Measurements from ENCODE around the gene SPECC1L.

SPECC1L gene

DNA sequence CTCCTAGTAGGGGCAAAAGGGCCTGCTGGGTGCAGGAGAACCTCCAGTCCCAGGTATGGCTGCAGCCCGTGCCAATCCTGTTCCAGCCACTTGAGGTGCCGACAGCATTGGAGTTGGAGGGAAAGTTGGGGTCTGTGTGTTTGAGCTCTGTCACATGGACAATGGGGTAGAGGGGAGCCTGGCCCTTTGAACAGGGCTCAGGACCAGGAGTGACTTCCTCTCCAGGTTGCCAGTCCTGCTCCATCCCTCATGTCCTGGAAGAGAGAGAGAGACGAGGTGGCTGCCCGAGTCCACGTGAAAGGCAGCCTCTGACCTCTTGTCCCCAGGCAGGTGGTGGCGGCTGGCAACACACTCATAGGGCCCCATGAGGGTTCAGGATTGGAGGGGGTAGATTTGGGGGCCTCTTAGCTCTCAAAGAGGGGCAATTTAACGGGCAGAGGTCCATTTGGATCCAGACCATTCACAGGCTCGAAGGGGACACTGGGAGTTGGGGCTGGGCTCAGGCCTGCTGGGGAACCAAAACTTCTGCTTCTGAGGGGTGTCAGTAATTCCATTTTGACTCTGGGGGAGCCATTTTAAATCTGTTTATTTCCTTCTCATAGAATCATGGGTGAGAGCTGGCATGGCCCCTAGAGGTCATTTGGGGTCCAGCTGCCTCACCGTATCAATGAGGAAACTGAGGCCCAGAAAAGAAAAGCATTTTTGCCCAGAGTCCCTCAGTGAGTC is 160.8 kb downstream of the SPECC1L start:
- no peak for DNase-seq

DNA sequence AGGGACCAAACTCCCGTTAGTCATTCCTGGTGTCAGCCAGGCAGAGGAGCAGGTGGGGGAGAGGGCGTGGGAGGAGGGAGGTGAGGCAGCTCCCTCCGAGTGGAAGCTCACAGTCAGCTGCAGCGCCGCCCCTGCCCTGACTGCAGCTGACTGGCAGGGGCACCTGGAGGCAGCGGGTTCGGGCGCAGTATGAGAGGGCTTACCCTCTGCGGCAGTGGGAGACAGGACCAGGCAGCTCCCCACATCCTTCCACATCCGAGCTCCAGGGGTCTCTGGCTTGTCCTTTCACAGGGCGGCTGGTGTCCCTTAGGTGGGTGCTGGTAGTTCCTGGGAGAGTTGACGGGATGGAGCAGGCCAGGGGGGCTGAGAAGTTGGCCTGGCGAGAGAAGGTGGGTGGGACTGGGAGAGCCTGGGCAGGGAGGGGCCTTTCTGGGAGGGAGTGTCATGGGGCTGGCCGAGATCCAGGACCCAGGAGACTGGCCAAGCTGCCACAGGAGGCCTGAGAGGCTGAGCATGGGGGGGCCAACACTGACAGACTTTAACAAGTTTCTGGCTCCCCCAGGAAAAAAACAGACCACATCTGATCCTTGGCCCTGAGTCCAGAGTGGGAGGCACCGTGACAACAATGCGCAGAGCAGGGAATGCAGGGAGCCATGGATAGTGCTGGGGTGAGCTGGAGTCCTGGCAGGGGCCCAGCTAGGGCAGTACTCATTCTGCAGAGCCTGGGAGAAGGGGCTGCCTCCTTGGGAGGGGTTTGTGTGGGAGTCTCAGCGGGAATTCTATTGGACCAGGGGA is 161.6 kb downstream of the SPECC1L start:
- DNase-seq = no peak

DNA sequence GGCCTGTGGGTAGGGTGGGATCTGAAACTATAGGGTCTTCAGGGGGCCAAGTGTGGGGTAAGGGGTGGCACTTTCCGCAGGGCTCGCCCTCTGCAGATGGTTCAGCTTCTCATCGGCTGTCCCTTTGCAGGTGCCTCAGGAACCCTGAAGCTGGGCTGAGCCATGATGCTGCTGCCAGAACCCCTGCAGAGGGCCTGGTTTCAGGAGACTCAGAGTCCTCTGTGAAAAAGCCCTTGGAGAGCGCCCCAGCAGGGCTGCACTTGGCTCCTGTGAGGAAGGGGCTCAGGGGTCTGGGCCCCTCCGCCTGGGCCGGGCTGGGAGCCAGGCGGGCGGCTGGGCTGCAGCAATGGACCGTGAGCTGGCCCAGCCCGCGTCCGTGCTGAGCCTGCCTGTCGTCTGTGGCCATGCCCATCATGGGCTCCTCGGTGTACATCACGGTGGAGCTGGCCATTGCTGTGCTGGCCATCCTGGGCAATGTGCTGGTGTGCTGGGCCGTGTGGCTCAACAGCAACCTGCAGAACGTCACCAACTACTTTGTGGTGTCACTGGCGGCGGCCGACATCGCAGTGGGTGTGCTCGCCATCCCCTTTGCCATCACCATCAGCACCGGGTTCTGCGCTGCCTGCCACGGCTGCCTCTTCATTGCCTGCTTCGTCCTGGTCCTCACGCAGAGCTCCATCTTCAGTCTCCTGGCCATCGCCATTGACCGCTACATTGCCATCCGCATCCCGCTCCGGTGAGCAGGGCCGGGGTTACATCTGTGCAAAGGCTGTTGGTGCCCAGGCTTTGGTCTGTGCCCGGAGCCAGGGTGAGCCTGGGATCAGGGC is 162.6 kb downstream of the SPECC1L start:
- no peak for DNase-seq

DNA sequence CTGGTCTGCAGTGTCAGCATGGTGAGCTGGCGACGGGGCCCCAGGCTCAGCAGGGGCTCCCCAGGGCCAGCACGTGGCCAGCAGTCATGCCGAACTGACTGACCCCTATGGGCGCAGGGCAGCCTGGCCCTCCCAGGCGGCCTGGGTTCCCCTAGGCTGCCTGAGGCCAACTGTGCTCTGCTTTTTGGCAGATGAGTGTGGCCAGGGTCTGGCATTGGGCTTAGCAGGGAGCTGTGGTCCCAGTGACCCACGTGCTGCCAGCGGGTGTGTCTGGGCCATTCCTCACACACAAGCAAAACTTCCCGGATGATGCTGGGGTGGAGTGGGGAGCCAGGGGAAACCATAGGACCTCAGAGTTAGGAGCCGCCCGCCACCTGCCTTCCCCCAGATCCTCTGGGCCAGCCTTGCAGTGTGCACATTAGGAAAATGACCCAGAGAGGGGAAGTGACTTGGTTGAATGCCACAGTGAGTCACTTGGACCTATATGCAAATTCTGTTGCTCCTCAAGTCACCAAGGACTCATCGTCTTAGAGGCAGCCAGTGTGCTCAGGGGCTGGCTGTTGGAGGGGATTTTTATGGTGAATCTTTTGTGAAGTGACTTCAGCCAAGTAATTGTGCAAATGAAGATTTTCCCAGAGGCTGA is 163.3 kb downstream of the SPECC1L start:
- DNase-seq = no peak

DNA sequence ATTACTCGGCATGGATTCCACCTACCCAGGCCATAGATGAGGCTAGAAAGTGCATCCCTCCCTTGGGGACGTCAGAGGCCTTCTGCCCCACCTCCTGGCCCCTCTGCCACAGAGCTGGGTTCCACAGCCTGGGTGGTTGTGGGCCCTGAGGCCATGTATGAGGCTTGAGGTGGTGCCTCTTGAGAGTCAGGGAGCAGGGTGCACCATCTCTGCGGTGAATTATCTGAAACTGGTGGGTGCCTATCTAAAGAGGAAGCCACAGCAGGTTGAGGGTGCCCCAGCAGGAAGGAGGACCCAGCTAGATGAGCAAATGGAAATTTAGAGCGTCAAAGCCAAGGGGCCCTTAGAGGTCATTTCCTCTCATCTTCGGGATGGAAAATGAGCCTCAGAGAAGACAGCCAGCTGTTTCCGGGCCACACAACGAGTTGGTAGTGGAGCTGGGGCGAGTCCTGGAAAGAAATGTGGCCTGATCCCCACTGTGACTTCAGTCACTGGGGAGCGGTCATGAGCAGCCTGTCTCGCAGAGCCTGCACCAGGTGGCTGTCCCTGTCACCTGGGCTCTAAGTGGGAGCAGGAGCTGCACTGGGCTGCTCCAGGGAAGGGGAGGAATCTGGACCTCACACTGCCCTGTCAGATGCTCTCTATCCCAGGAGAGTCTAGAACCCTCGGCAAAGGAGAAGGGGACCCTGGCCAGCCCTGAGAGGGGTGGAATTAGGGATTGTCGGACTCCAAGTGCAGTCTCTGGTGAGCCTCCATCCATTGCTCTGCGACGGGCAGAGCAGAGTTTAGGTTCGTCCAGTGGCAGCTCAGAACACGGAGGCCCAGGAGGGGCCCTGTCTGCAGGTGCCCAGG is 164.1 kb downstream of the SPECC1L start:
- no peak for DNase-seq

DNA sequence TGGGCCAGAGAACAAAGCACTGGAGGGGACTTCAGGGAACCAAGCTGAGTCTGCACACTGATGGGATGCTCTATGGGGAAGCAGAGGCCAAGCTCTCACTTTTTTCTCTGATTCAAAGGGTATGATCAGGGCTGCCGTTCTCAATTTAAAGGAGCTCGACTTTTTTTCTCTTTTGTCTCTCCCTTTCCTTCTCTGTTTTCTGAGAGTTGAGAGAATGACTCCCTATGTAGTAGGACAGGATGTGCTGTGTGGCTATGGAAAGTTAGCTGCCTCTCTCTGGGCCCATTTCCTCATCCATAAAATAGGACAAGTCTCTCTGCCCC is 164.7 kb downstream of the SPECC1L start:
- DNase-seq = no peak

DNA sequence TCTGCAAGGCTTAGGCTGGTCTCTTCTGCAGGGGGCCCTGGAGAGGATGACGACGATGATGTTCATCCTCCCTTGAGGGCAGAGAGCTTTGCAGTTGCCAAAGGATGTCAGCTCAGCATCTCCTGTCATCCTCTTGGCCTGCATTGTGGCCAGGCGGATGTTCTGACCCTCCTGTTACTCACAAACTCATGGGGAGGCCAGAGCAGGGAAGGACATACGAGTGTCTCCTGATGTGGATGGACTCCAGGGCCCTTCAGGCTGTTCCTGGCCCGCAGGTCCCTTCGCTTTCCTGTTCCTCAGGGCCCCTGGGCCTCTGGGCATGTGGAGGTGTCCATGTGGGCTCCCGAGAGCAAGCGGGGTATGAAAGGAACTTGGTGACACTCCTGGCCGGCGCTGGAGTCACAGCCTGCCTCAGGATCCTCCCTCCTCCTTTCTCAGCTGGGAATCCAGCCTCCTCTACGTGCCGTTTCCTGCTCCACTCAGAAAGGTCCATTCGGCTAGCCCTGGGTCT is 165.3 kb downstream of the SPECC1L start:
- no peak for DNase-seq

DNA sequence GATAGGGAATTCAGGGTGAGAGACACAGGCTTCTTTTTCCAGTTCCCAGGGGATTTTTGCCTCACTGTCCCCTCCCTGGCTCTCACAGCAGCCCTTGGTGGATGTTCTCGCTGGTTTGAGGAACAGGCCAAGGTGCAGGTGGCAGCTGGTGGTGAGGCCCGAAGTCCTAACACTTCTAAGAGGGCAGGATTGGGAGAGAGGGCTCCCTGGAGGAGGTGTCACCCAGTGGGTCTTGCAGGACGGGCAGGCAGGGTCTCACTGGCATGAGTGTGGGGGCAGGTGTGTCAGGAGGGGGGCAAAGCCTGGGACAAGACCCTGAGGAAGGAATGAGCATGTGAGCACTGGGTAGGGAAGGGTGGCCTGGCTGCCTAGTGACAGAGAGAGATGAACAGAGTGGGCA is 165.9 kb downstream of the SPECC1L start:
- DNase-seq = no peak

DNA sequence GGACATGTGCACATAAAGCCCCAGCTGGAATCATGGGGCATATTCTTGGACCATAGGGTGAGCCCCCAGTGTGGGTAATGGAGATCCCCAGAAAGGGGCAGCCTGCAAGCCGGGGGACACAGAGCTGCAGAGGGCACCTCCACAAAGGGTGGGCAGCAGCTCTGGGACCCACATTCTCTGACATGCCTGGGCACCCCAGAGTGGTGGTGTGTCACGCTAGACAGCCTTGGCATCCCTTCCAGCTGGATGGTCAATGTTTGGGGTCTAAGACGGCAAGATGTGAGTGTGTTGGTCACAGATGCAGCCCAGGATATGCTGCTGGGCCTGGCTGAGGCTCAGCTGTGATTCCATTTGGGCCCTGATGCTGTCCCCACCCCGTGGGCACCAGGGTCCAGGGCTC is 166.5 kb downstream of the SPECC1L start:
- no peak for DNase-seq

DNA sequence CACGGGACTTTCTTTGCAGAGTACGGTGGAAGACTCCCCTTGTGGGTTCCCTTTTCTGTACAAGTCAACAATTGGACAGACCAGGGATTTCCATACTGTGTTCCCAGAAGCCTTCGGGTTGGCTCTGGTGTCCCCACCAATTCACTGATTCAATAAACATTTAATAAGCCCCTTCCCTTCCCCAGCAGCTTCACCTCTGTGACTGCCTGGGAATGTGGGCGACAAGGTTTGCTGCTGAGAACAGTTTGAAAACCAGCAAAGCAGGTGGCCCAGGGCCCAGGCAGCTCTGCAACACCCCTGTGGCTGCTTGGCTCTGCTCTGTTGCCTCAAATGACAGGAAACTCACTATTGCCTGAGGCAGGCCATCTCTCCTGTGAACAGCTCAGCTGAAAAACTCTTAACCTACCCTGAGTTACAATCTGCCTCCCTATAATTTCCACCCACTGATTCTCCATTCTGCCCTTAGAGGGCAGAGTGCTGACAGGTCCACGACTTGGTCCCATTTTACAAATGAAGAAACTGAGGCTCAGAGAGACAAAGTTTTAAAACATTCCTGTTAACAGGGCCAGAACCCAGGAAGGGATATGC is 167.2 kb downstream of the SPECC1L start:
- no peak for DNase-seq

DNA sequence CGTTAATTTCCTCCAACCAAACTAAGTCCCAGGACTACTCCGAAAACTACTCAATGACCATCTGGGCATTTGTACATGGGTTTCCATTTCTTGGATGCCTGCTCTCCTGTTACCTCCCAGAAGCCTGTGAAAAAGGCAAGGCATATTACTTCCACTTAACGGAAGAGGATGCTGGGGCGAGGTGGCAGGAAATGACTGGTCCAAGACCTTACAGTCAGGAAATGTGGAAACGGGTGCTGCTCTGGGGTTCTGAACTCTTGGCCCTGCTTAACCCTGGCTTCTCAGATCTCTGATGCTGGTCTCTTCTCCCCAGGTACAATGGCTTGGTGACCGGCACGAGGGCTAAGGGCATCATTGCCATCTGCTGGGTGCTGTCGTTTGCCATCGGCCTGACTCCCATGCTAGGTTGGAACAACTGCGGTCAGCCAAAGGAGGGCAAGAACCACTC is 169.7 kb downstream of the SPECC1L start:
- no peak for DNase-seq

DNA sequence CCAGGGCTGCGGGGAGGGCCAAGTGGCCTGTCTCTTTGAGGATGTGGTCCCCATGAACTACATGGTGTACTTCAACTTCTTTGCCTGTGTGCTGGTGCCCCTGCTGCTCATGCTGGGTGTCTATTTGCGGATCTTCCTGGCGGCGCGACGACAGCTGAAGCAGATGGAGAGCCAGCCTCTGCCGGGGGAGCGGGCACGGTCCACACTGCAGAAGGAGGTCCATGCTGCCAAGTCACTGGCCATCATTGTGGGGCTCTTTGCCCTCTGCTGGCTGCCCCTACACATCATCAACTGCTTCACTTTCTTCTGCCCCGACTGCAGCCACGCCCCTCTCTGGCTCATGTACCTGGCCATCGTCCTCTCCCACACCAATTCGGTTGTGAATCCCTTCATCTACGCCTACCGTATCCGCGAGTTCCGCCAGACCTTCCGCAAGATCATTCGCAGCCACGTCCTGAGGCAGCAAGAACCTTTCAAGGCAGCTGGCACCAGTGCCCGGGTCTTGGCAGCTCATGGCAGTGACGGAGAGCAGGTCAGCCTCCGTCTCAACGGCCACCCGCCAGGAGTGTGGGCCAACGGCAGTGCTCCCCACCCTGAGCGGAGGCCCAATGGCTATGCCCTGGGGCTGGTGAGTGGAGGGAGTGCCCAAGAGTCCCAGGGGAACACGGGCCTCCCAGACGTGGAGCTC is 170.2 kb downstream of the SPECC1L start:
- no peak for DNase-seq

DNA sequence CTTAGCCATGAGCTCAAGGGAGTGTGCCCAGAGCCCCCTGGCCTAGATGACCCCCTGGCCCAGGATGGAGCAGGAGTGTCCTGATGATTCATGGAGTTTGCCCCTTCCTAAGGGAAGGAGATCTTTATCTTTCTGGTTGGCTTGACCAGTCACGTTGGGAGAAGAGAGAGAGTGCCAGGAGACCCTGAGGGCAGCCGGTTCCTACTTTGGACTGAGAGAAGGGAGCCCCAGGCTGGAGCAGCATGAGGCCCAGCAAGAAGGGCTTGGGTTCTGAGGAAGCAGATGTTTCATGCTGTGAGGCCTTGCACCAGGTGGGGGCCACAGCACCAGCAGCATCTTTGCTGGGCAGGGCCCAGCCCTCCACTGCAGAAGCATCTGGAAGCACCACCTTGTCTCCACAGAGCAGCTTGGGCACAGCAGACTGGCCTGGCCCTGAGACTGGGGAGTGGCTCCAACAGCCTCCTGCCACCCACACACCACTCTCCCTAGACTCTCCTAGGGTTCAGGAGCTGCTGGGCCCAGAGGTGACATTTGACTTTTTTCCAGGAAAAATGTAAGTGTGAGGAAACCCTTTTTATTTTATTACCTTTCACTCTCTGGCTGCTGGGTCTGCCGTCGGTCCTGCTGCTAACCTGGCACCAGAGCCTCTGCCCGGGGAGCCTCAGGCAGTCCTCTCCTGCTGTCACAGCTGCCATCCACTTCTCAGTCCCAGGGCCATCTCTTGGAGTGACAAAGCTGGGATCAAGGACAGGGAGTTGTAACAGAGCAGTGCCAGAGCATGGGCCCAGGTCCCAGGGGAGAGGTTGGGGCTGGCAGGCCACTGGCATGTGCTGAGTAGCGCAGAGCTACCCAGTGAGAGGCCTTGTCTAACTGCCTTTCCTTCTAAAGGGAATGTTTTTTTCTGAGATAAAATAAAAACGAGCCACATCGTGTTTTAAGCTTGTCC is 171.0 kb downstream of the SPECC1L start:
- DNase-seq = no peak

DNA sequence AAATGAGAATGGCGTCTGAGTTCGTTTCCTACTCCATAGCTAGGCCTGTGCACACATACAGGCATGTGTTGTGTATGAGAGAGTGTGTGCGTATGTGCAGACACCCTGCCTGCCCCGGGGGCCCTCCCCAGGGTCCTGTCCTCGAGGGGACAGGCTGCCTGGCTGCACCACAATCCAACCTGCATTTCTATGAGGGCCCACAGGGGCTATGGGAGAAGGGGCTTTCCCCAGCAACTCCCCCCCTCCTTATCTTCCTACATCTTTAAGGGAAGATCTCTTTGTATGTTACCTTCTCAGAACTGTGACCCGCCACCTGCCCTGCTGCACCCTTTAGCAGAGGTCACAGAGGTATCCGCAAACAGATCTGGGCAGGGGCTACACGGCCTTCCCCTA is 171.7 kb downstream of the SPECC1L start:
- DNase-seq = no peak

DNA sequence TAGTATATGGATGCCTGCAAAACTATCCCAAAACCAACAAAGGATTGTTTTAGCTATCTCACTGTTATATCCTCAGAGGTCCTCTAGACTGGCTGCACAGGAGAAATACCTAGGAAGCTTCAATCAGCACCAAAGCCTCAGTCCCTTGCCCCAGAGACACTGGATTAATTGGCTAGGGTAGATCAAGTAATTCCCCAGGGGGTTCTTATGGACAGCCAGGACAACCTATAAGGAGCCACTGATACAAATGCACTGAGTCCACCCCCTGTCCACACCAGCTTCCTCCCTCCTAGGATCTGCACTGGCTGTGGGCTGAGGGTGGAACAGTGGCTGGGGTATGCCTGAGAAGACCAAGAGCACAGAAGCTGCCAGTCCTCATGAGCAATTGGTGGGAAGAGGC is 173.0 kb downstream of the SPECC1L start:
- no peak for DNase-seq

DNA sequence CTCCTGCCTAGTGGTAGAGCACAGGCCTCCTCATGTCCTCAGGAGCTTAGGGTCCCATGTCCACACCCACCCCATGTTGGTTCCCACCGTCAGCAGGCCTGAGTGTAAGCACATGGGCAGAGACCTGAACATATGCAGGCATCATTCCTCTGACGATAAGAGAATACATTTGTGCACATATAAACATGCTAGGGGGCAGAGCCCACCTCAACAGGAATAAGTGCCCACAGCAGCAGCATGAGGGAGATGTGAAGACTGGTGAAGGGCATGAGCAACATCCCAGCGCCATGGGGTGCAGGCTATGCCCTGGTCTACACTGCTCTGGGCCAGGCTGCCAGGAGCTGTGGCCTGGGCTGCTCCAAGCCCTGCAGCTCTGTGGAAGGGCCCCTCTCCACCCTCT is 173.6 kb downstream of the SPECC1L start:
- no peak for DNase-seq

DNA sequence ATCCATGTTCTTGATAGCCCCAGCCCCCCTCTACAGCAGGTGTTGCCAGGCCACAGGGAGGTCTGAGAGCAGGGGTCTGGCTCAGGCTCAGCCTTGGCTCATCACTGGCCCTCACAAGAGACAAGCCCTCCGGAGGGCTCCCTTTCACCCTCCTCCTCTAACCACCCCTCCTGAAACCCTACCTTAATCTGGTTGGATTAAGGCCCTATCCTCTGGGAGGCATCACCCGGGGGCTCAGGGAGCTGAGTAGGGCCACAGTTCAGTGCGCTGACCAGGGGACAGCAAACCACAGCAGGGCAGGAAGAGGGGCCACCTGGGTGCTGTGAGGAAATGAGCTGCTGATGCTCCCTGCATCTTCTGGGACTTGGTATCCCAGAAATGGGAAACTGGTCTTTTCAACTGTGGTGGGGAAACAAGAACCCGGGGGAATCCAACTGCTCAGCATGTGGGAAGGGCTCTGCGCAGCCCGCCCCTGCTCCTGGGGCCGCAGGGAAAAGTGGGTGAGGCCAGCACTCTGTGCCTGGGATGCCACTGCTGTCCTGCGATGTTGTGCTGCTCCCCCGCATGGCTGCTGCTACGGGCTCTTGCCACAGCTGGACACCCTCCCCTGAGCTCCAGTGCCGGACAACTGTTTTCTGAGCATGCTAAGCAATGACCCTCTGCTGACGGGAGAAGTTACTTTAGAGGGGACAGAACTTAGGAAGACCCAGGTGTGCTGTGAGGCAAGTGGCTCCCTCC is 174.3 kb downstream of the SPECC1L start:
- no peak for DNase-seq

DNA sequence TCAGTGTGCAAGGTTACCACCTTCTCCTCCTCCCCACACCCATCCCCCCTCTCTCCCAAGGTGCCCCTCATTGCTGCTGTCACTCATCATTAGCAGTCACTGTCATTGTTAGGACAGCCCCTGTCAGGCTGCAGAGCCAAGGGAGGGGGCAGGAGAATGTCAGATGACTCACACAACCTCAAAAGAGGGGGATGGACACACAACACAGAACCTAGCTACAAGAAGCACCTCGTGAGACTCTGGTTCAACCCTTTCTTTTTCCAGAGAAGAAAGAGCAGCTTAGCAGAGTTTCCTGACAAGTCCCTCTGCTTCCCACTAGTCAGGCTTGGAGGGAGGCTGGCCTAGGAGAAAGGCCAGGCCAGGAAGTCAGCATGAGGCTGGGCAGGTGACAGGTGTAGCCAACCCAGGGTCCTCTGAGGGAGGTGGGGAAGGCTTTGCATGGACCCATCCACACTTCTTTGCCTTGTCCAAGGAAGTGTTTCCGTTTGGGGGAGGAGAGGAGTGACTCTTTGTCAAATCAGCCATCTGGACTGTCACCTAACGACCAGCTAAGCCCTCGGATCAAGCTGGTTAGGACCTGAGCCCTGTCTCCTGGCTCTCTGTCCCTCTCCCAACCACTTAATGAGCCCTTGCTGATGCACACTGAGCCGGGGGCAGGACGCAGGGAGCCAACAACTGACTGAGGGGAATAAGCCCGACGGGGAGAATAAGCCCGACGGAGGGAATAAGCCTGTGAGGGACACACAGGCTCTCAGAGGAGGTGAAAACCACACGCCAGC is 175.0 kb downstream of the SPECC1L start:
- DNase-seq = no peak
